Right lobe of liver (tissue), 6 donors: Measurements from ENCODE around the gene HMGXB4. TPM values are rescaled to one million over a fixed set of nuclear protein-coding genes. Genes with fewer than 3 reads are reported as not detected.
"Not testable (repeated sequence)": the region's sequence is repeated elsewhere in the genome, so short reads cannot be mapped to it uniquely, and the experiment has no call there.

ENCODE experiments used
- ATAC-seq, 4 donors: fragments of 200-7000 bp; cut with Tn5 transposase; one replicate each; pipeline ENCODE4 v1.9.1; 2020; ENCODE audit warnings: mild to moderate bottlenecking in 4 of 4, moderate library complexity in 4 of 4
- DNase-seq, 3 donors: peaks; one replicate each; pipeline ENCODE4 v3.0.0-alpha.2; 2020
- H3K27ac ChIP-seq, 3 donors: fragments of 200-600 bp; one replicate each; pipeline ENCODE4 v1.8.0; 2022
- H3K27me3 ChIP-seq, 2 donors: fragments of 200-600 bp; one replicate each; pipeline ENCODE4 v1.8.0; 2022
- H3K36me3 ChIP-seq, 4 donors: fragments of 200-600 bp; sonication (generic) in 1 of 4; one replicate each; pipeline versions ENCODE4 v1.5.1 to v1.8.0; 2017 to 2022; ENCODE audit warnings: control low read depth in 1 of 4
- H3K4me1 ChIP-seq, 4 donors: fragments of 200-600 bp; sonication (generic) in 1 of 4; one replicate each; pipeline versions ENCODE4 v1.5.1 to v1.8.0; 2017 to 2022; ENCODE audit warnings: control low read depth in 1 of 4
- H3K4me3 ChIP-seq, 3 donors: fragments of 200-600 bp; one replicate each; pipeline ENCODE4 v1.8.0; 2022
- H3K9me3 ChIP-seq, 4 donors: fragments of 200-600 bp; sonication (generic) in 1 of 4; one replicate each; pipeline versions ENCODE4 v1.5.1 to v1.8.0; 2017 to 2022; ENCODE audit warnings: control low read depth in 1 of 4
- POLR2A ChIP-seq: fragments of 450-650 bp; IDR thresholded peaks from one replicate; pipeline ENCODE4 v1.6.1; 2017; ENCODE audit warnings: antibody characterized with exemption, mild to moderate bottlenecking
- WGBS: methylation state at CpG from one replicate; pipeline ENCODE4 v1.1.6; 2018; ENCODE audit warnings: low coverage, low lambda C conversion rate; ENCODE audit not compliant: insufficient coverage; ENCODE audit errors: missing lambda C conversion rate; 5-methylcytosine and 5-hydroxymethylcytosine counted together
- intact Hi-C, 2 donors: fragments of 100-400 bp; cut with DNase I; formaldehyde crosslinking; loops; one replicate each; pipeline versions ENCODE4 v1.11.2 to v1.14.1; 2022
- total RNA-seq, 6 experiments: library from RNA; depleted of rRNA in 2 of 6; stranded (reverse); fragments of >200 nt in 2 of 6; fragmentation: NEBNext Ultra II Directional in 3 of 6; extraction: Animal tissue kit (Norgen Biotek cat#: 25700) in 3 of 6; gene quantifications; one replicate each; pipeline versions ENCODE4 v1.1.0 to v1.2.4, GENCODE V29; 2016 to 2023
- TF ChIP-seq, protein P1 (sequence below), 4 donors: fragments of 200-600 bp in 3 of 4; fragments of 450-650 bp in 1 of 4; IDR thresholded peaks; one replicate each; pipeline versions ENCODE4 v1.5.1 to v1.8.0; 2016 to 2022; ENCODE audit warnings: antibody characterized with exemption in 4 of 4, mild to moderate bottlenecking in 2 of 4
- donor health status: DM: no; HTN: yes; CAD: no.
- donor health status: DM: no; HTN: no; CAD: no.
- donor health status: DM: no; HTN: no; CAD: no.
- donor health status: DM: no; HTN: yes; CAD: no.
- donor health status: DM: no; HTN: yes; CAD: no.

HMGXB4 gene
- total RNA-seq, 6 experiments from 2014 or later = 4.6 to 8.2 (median 5.7) TPM

GRCh38 chr22:35229865-35230264 lies 27.4 kb upstream of the HMGXB4 start:
- H3K4me1 ChIP-seq = no peaks in the 10 kb centered on the region
- WGBS = 29% methylated on average over 4 of the region's 7 CpGs

GRCh38 chr22:35230417-35230816 lies 26.9 kb upstream of the HMGXB4 start:
- no peak for DNase-seq
- Histone ChIP-seq H3K4me3 (no peak overlapping the region), H3K36me3 (no peaks in the 10 kb centered on the region), H3K27ac (no peak overlapping the region), H3K4me1 (no peaks in the 10 kb centered on the region), H3K27me3 (no peaks in the 10 kb centered on the region), H3K9me3 (no peaks in the 10 kb centered on the region)
- intact Hi-C loops = no loop called here
- TF ChIP-seq, protein P1, sequence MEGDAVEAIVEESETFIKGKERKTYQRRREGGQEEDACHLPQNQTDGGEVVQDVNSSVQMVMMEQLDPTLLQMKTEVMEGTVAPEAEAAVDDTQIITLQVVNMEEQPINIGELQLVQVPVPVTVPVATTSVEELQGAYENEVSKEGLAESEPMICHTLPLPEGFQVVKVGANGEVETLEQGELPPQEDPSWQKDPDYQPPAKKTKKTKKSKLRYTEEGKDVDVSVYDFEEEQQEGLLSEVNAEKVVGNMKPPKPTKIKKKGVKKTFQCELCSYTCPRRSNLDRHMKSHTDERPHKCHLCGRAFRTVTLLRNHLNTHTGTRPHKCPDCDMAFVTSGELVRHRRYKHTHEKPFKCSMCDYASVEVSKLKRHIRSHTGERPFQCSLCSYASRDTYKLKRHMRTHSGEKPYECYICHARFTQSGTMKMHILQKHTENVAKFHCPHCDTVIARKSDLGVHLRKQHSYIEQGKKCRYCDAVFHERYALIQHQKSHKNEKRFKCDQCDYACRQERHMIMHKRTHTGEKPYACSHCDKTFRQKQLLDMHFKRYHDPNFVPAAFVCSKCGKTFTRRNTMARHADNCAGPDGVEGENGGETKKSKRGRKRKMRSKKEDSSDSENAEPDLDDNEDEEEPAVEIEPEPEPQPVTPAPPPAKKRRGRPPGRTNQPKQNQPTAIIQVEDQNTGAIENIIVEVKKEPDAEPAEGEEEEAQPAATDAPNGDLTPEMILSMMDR (IDR thresholded peaks at IDR 0.05) = no peak
- TF ChIP-seq POLR2A = no peak
- no peak for ATAC-seq

More at GRCh38 chr22:35229865-35230264, 27.4 kb upstream of the HMGXB4 start:
- Histone ChIP-seq H3K27ac (no peak overlapping the region), H3K36me3 (no peaks in the 10 kb centered on the region), H3K9me3 (no peaks in the 10 kb centered on the region), H3K4me3 (no peak overlapping the region), H3K27me3 (no peaks in the 10 kb centered on the region)
- DNase-seq (no peak), ATAC-seq (no peak)
- TF ChIP-seq, protein P1 (IDR thresholded peaks at IDR 0.05) = no peak
- TF ChIP-seq POLR2A = no peak
- intact Hi-C loops = no loop called here

GRCh38 chr22:35230839-35231584 lies 26.3 kb upstream of the HMGXB4 start:
- Histone ChIP-seq H3K4me3 (no peak overlapping the region), H3K4me1 (no peaks in the 10 kb centered on the region), H3K27me3 (no peaks in the 10 kb centered on the region), H3K27ac (no peak overlapping the region), H3K36me3 (no peaks in the 10 kb centered on the region), H3K9me3 (no peaks in the 10 kb centered on the region)
- 25% methylated on average over 14 of the region's 16 CpGs for WGBS
- TF ChIP-seq, protein P1 (IDR thresholded peaks at IDR 0.05) = no peak
- no peak for TF ChIP-seq POLR2A
- ATAC-seq (no peak), DNase-seq (no peak)
- intact Hi-C loops = no loop called here

DNA sequence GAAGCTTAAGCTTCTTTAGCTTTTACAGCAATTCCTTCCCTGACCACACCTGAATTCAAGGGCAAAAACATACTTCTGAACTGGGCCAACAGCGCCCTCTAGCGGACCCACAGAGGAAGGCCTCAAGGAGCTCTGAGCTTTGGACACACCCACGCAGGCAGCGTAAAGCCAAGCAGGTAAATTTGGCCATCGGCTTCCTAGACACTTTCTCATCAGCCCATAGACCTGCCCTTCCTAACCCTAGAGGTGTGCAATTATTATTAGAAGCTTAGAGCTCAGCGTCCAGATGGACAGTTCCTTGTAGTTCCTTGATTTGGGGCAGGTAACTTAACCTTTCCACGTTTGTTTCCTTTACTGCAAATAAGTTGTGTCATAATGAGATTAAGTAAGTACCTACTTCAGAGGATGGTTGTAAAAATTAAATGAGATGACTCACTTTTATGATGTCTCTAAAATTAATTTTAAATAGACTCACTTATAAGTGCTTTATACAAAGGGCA lies 25.7 kb upstream of the HMGXB4 start:
- DNase-seq (peak; percentile 54 to 66 (median 63)), ATAC-seq (peak; percentile 72 to 82 (median 78))
- no peaks in the 10 kb centered on the region for H3K27me3 ChIP-seq
- no peak for TF ChIP-seq POLR2A
- TF ChIP-seq, protein P1 (IDR thresholded peaks at IDR 0.05) = peak; percentile 77 to 92 (median 88)
- no peak overlapping the region for H3K4me3 ChIP-seq
- H3K36me3 ChIP-seq = no peaks in the 10 kb centered on the region
- intact Hi-C loops = no loop called here
- 13% methylated on average over 7 of the region's 7 CpGs for WGBS
- no peaks in the 10 kb centered on the region for H3K9me3 ChIP-seq
- no peaks in the 10 kb centered on the region for H3K4me1 ChIP-seq
- H3K27ac ChIP-seq = no peak overlapping the region

DNA sequence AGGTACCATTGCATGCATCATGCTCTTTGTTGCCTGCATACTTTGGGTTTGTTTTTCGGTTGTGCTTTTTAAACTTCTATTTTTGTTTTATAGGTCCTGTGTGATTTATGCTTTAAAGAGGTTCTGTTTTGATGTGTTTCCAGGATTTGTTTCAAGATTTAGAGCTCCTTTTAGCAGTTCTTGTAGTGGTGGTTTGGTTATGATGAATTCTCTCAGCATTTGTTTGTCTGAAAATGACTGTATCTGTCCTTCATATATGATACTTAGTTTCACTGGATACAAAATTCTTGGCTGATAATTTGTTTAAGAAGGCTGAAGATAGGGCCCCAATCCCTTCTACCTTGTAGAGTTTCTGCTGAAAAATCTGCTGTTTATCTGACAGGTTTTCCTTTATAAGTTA lies 18.5 kb upstream of the HMGXB4 start:
- DNase-seq, H3K4me3 ChIP-seq, H3K27me3 ChIP-seq, ATAC-seq, H3K36me3 ChIP-seq, H3K9me3 ChIP-seq, intact Hi-C loops, H3K4me1 ChIP-seq, H3K27ac ChIP-seq: not testable (repeated sequence)
- 90% methylated on average over 1 of the region's 1 CpG for WGBS

DNA sequence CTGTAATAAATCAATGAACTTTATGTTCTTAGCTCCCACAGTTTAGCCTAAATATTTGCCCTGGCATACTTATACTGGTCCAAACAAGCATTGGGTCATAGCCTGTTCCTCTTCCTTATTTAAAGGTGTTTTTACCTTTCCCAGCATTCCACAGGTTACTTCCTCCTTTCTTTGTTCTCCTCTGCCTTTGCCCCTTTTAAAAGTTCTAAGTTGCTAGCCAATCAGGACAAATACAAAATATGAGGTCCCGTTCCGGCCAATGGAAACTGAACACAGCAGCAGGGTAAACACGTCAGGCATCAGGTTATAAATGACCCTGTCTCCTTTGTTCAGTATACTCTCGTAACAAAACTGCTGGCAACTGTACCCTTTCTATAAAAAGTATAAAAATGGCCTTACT lies 12.8 kb upstream of the HMGXB4 start:
- ATAC-seq, intact Hi-C loops, H3K27me3 ChIP-seq, H3K36me3 ChIP-seq, H3K4me3 ChIP-seq, H3K9me3 ChIP-seq, DNase-seq, H3K4me1 ChIP-seq, H3K27ac ChIP-seq: not testable (repeated sequence)
- WGBS = 90% methylated on average over 4 of the region's 4 CpGs
